GM19099 (cell line): ENCODE data around the gene FUT7.

Source experiments
- POLR2A ChIP-seq: IDR thresholded peaks from 3 replicates; pipeline ENCODE4 v1.6.1; 2011; ENCODE audit warnings: low read depth; ENCODE audit not compliant: insufficient read length; ENCODE audit errors: extremely low read depth

FUT7 gene

GRCh38 chr9:137045294-137046087 lies 13.6 kb upstream of the FUT7 start:
- no peak for TF ChIP-seq POLR2A

GRCh38 chr9:137044502-137045177 lies 12.8 kb upstream of the FUT7 start:
- no peak for TF ChIP-seq POLR2A

GRCh38 chr9:137044037-137044436 lies 12.1 kb upstream of the FUT7 start:
- no peak for TF ChIP-seq POLR2A

GRCh38 chr9:137042751-137043727 lies 11.2 kb upstream of the FUT7 start:
- TF ChIP-seq POLR2A: no peak

GRCh38 chr9:137041124-137041523 lies 9.2 kb upstream of the FUT7 start:
- no peak for TF ChIP-seq POLR2A

- no peak for TF ChIP-seq POLR2A
Measured at GRCh38 chr9:137040568-137040967, 8.7 kb upstream of the FUT7 start.

- TF ChIP-seq POLR2A: no peak
Measured at GRCh38 chr9:137039611-137040366, 7.9 kb upstream of the FUT7 start.

- no peak for TF ChIP-seq POLR2A
Measured at GRCh38 chr9:137038916-137039315, 7.0 kb upstream of the FUT7 start.

GRCh38 chr9:137037483-137037882 lies 5.6 kb upstream of the FUT7 start:
- no peak for TF ChIP-seq POLR2A

- TF ChIP-seq POLR2A: no peak
Measured at GRCh38 chr9:137037035-137037434, 5.1 kb upstream of the FUT7 start.

GRCh38 chr9:137035937-137036336 lies 4.0 kb upstream of the FUT7 start:
- TF ChIP-seq POLR2A: no peak

GRCh38 chr9:137035507-137035834 lies 3.6 kb upstream of the FUT7 start:
- no peak for TF ChIP-seq POLR2A

GRCh38 chr9:137034709-137035506 lies 3.0 kb upstream of the FUT7 start:
- no peak for TF ChIP-seq POLR2A
